NCI-H82 treated with DMSO at 0.1 percent for 48 hours (cell line): ENCODE measurements around the gene TSPAN4.

Experiments used
- DNase-seq: peaks from one replicate; lab custom pipeline; 2025; ENCODE audit not compliant: unreplicated experiment; lab: John Stamatoyannopoulos, UW

TSPAN4 gene

GRCh38 chr11:804599-804964 is 38.1 kb upstream of the TSPAN4 start:
- no peak for DNase-seq

- DNase-seq = no peak
Observed at GRCh38 chr11:808427-809286, 34.0 kb upstream of the TSPAN4 start.

GRCh38 chr11:809287-810039 is 33.2 kb upstream of the TSPAN4 start, which contains the start of gene RPLP2:
TSS of gene RPLP2 (plus strand) at chr11:809967. CDS start at chr11:810235, 268 bp downstream.
- peak; percentile 77 for DNase-seq

- DNase-seq = no peak
Observed at GRCh38 chr11:810040-810567, 32.5 kb upstream of the TSPAN4 start.

- DNase-seq = no peak
Observed at GRCh38 chr11:811446-812245, 31.0 kb upstream of the TSPAN4 start.

GRCh38 chr11:812390-812789 is 30.3 kb upstream of the TSPAN4 start:
- DNase-seq = no peak

GRCh38 chr11:813072-813455 is 29.6 kb upstream of the TSPAN4 start:
- DNase-seq = no peak

- no peak for DNase-seq
Observed at GRCh38 chr11:813456-814096, 29.1 kb upstream of the TSPAN4 start.

GRCh38 chr11:815675-816432 is 26.8 kb upstream of the TSPAN4 start:
- DNase-seq = no peak

GRCh38 chr11:816433-816779 is 26.2 kb upstream of the TSPAN4 start:
- no peak for DNase-seq

- no peak for DNase-seq
Observed at GRCh38 chr11:818396-819128, 24.1 kb upstream of the TSPAN4 start, which contains the start of gene PNPLA2. TSS of gene PNPLA2 (plus strand) at chr11:818914. CDS start at chr11:819719, 805 bp downstream.

- peak; percentile 59 for DNase-seq
Observed at GRCh38 chr11:819129-819931, 23.3 kb upstream of the TSPAN4 start.

GRCh38 chr11:819943-820649 is 22.6 kb upstream of the TSPAN4 start:
- peak; percentile 24 for DNase-seq

- DNase-seq = no peak
Observed at GRCh38 chr11:820655-821511, 21.8 kb upstream of the TSPAN4 start.

GRCh38 chr11:821512-822371 is 20.9 kb upstream of the TSPAN4 start:
- DNase-seq = no peak
